Mucosa of descending colon (tissue), 3 donors: ENCODE measurements around the gene CDC5L. TPM values are rescaled to one million over a fixed set of nuclear protein-coding genes. Genes with fewer than 3 reads are reported as not detected.

Experiments
- ATAC-seq: fragments of 200-7000 bp; cut with Tn5 transposase; one replicate; pipeline ENCODE4 v1.9.1; 2020; ENCODE audit warnings: mild to moderate bottlenecking, moderate library complexity
- DNase-seq, 3 donors: peaks; one replicate each; pipeline ENCODE4 v3.0.0-alpha.2; 2020
- H3K36me3 ChIP-seq: fragments of 200-600 bp; one replicate; pipeline ENCODE4 v1.8.0; 2021; ENCODE audit warnings: low read depth, mild to moderate bottlenecking
- H3K4me1 ChIP-seq: fragments of 200-600 bp; one replicate; pipeline ENCODE4 v1.8.0; 2021; ENCODE audit warnings: low read depth, mild to moderate bottlenecking
- H3K4me3 ChIP-seq: fragments of 200-600 bp; one replicate; pipeline ENCODE4 v1.8.0; 2021; ENCODE audit warnings: mild to moderate bottlenecking
- H3K9me3 ChIP-seq: fragments of 200-600 bp; one replicate; pipeline ENCODE4 v1.8.0; 2021; ENCODE audit warnings: mild to moderate bottlenecking
- CTCF ChIP-seq: fragments of 200-600 bp; IDR thresholded peaks from one replicate; pipeline ENCODE4 v1.8.0; 2022; ENCODE audit warnings: antibody characterized with exemption, mild to moderate bottlenecking
- intact Hi-C, 2 donors: fragments of 100-400 bp; cut with DNase I in 1 of 2; cut with micrococcal nuclease in 1 of 2; formaldehyde crosslinking; loops; one replicate each; pipeline versions ENCODE4 v1.11.0 to v1.11.1; 2022; cut with DNase I, micrococcal nuclease
- total RNA-seq, 3 donors: library from RNA; stranded (reverse); fragmentation: NEBNext Ultra II Directional in 2 of 3; extraction: Animal tissue kit (Norgen Biotek cat#: 25700) in 2 of 3; gene quantifications; one replicate each; pipeline versions ENCODE4 v1.2.1 to v1.2.4, GENCODE V29; 2021 to 2023
- donor health status: DM: no; HTN: no; CAD: no; lungs with moderate emphysema.
- donor health status: DM: no; HTN: no; CAD: no.
- donor health status: DM: no; HTN: yes; CAD: no.

CDC5L gene
- total RNA-seq, 3 donors from 2014 or later: 16.9 to 20.7 (median 17.8) TPM

DNA sequence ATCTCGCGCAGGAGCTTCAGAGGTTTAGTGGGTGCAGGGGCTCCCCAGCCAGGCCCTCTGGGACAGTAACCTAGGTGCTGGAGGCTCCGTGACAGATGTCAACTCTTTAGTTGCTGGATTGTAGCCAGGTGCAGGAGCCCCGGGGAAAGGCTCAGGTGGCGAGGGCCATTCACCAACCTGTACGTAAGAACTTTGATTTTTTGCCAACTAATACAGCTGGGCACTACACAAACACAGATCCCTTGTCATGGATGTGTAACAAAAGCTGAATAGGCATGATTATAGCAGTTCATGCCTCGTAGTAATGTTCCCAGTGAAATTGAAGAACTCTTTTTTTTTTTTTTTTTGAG is 82.6 kb downstream of the CDC5L start:
- no peak overlapping the region for H3K4me3 ChIP-seq
- H3K4me1 ChIP-seq: no peaks in the 10 kb centered on the region
- ATAC-seq: peak; percentile 63
- DNase-seq: no peak
- TF ChIP-seq CTCF: no peak
- H3K9me3 ChIP-seq: no peaks in the 10 kb centered on the region
- intact Hi-C loops: loop anchor here in 1 of 2 donors (10.0 kb wide), 1 partner anchor 1245 kb away; no protein-coding TSS in a partner anchor
- no peaks in the 10 kb centered on the region for H3K36me3 ChIP-seq

- TF ChIP-seq CTCF: no peak
- no peak for ATAC-seq
Measured at GRCh38 chr6:44470746-44471145, 83.2 kb downstream of the CDC5L start.

DNA sequence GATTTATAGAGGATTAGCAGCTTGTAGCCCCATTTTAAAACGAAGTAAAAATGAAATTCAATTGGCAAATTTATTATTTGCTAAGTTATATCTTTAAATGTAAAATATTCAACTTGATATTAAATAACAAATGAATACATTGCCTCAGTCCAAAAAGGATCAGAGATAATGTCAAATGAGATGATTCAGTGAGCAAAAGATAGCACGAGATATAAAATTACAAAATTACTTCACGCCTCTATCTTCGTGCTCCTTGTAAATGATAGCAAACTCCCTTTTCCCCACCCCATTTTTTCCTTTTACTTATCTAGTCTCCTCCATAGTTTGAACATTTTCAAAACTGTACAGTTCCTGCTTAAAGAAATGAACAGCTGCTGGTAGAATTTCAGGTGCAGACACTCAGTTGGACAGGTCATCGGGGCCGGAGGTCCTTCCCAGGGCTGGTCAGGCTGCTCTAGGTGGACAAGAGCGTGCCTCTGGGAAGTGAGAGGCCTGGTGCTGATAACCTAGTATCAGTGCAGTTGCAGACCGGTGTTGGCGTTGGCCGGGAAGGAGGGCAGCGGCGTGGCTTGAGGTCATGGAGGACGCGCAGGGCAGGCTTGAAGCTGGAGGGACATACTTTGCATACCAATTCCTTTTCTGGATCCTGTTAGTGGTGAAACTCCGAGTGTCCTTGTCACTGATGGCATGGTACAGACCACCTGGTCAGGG is 83.9 kb downstream of the CDC5L start:
- Histone ChIP-seq H3K36me3 (no peaks in the 10 kb centered on the region), H3K9me3 (no peaks in the 10 kb centered on the region), H3K4me3 (no peak overlapping the region), H3K4me1 (peaks cover 3% of the 10 kb centered on the region)
- DNase-seq (no peak), ATAC-seq (no peak)
- intact Hi-C loops: loop anchor here in 1 of 2 donors (10.0 kb wide), 1 partner anchor 1243 kb away; no protein-coding TSS in a partner anchor
- no peak for TF ChIP-seq CTCF

More at GRCh38 chr6:44470746-44471145, 83.2 kb downstream of the CDC5L start:
- no peaks in the 10 kb centered on the region for H3K36me3 ChIP-seq
- H3K9me3 ChIP-seq: no peaks in the 10 kb centered on the region
- DNase-seq: no peak
- intact Hi-C loops: loop anchor here in 1 of 2 donors (10.0 kb wide), 1 partner anchor 1244 kb away; no protein-coding TSS in a partner anchor
- H3K4me1 ChIP-seq: peaks cover under 1% of the 10 kb centered on the region
- H3K4me3 ChIP-seq: no peak overlapping the region

- Histone ChIP-seq H3K4me3 (no peak overlapping the region), H3K36me3 (no peaks in the 10 kb centered on the region), H3K9me3 (no peaks in the 10 kb centered on the region), H3K4me1 (peaks cover 3% of the 10 kb centered on the region)
- DNase-seq: no peak
- no peak for ATAC-seq
- TF ChIP-seq CTCF: no peak
- intact Hi-C loops: loop anchor here in 1 of 2 donors (10.0 kb wide), 1 partner anchor 1242 kb away; no protein-coding TSS in a partner anchor
Measured at GRCh38 chr6:44472250-44472945, 84.9 kb downstream of the CDC5L start.

GRCh38 chr6:44473393-44474189 is 86.1 kb downstream of the CDC5L start:
- Histone ChIP-seq H3K4me1 (peaks cover 3% of the 10 kb centered on the region), H3K36me3 (no peaks in the 10 kb centered on the region), H3K9me3 (no peaks in the 10 kb centered on the region), H3K4me3 (no peak overlapping the region)
- intact Hi-C loops: loop anchor here in 1 of 2 donors (10.0 kb wide), 1 partner anchor 1241 kb away; no protein-coding TSS in a partner anchor
- ATAC-seq: no peak
- TF ChIP-seq CTCF: no peak
- no peak for DNase-seq
